Right ventricle myocardium inferior (tissue), 1 donor: ENCODE measurements around the gene ALOX12B. TPM values are rescaled to one million over a fixed set of nuclear protein-coding genes. Genes with fewer than 3 reads are reported as not detected.
A peak's percentile ranks its signal among the peaks of the same experiment; 100 is the strongest.
"Not testable (repeated sequence)": the region's sequence is repeated elsewhere in the genome, so short reads cannot be mapped to it uniquely, and the experiment has no call there.

Experiments used
- ATAC-seq: fragments of 200-7000 bp; cut with Tn5 transposase; one replicate; pipeline ENCODE4 v1.9.1; 2020; ENCODE audit warnings: mild to moderate bottlenecking, moderate library complexity
- DNase-seq: peaks from one replicate; pipeline ENCODE4 v3.0.0; 2021; ENCODE audit errors: missing footprints
- intact Hi-C: fragments of 100-400 bp; cut with DNase I; formaldehyde crosslinking; loops from one replicate; pipeline ENCODE4 v1.11.0; 2022
- total RNA-seq: library from RNA; stranded (reverse); fragmentation: NEBNext Ultra II Directional; extraction: Animal tissue kit (Norgen Biotek cat#: 25700); gene quantifications from one replicate; pipeline ENCODE4 v1.2.1, GENCODE V29; 2021
- donor health status: DM: no; HTN: yes; CAD: no; lungs with severe emphysema.

The ALOX12B gene
- total RNA-seq, 1 donor from 2014 or later, result not detected

DNA sequence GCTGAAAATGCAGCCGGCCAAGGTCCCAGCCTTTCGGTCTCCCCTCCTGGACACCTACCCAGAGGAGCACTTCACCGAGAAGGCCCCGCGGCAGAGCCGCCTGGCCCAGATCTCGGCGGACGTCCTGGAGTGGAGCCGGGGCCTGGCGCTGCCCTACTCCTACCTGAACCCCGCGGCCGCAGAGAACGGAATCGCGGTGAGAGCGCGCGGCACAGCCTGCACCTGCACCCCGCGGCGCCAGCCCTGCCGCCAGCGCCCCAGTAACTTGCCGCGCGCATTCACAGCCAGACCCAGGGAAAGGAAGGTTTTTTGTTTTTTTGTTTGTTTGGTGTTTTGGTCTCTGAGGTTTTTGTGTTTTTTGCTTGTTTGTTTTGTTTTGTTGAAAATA is 15.2 kb downstream of the ALOX12B start:
- intact Hi-C loops, result loop anchor here (5.0 kb wide), 1 partner anchor 40 kb away; no protein-coding TSS in a partner anchor
- DNase-seq, result no peak
- ATAC-seq, result no peak

DNA sequence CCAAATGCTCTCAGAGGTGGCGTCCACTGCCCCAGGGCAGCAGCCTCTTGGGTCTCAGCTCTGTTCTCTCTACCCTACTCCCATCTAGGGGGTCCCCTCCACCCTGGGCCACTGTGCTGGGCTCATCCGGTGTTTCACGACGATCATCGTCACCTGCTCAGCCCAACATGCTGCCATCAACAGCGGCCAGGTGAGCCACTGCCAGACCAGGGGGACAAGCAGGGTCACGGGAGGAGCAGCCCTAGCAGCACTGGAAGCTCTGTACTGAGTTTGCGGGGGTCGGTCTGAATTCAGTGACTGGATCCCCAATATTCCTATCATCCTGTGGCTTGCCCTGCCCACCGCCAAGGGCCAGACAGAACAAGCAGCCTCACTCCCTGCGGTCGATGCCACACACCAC is 16.0 kb downstream of the ALOX12B start:
- intact Hi-C loops, result loop anchor here (5.0 kb wide), 1 partner anchor 41 kb away; no protein-coding TSS in a partner anchor
- ATAC-seq, result no peak

DNA sequence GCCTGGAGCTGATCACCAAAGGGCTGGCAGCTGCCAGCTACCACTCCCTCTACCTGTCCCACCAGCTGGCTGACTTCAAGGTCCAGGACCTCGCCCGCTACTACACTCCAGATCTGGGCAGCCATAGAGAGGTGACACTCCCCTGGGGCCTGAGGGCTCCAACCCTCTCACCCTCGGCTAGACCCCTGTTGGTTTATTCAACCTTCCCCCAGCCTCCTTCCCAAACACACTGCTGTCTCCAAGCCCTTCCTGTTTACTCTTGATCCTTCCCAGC is 18.0 kb downstream of the ALOX12B start:
- ATAC-seq (no peak), DNase-seq (no peak)
- intact Hi-C loops, result no loop called here

More for the DNA sequence above, 16.0 kb downstream of the ALOX12B start:
- DNase-seq, result no peak

DNA sequence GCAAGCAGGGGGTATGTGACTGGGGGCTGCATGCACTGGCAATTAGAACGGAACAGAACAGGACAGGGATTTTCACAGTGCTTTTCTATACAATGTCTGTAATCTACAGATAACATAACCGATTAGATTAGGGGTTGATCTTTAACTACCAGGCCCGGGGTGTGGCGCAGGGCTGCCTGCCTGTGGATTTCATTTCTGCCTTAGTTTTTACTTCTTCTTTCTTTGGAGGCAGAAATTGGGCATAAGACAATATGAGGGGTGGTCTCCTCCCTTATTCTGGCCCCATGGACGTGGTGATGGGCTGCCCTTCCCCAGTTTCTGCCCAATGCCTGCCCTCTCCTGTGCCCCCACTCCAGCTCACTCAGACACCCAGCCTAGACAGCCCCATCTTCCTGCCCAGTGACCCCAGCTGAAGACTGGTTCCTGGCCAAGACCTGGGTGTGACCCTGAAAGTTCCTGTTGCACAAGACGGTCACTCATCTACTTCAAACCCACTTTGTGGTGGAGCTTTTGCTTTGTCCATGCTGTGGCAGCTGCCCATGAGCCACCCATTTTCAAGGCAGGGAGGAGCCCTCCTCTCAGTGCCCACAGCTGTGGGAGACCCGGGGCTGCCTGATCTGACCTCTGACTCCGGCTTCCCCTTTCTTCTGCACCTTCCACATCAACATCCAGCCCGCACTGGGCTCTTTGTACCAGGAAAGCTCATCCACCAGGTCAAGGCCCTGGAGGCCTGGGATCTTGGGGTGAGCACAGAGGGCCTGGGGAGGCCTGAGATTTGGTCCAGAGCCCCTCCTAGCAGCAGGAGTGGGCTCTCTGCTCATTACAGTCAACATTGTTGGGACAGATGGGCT is 18.6 kb downstream of the ALOX12B start:
- intact Hi-C loops, result no loop called here
- ATAC-seq, result peak; percentile 62
- peak; percentile 74 for DNase-seq

DNA sequence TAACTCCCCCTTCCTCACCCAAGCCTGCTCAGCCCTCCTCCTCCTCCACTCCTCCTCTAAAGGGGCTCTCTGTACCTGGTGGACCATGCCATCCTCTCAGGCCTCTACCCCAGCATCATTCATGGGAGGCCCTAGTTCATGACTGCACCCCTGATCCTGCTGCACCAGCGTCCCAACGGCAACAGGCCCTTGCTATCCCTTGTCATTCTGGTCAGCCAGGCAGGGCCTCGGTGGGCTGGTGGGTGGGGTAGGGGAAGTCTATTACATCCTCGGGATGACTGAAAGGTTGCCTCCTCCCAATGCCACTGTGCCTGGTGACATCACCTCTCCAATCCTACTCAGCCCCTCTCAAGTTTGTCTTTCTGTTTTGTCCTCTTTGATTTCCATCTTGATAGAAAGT is 19.7 kb downstream of the ALOX12B start:
- ATAC-seq (no peak), DNase-seq (no peak)
- intact Hi-C loops, result no loop called here

DNA sequence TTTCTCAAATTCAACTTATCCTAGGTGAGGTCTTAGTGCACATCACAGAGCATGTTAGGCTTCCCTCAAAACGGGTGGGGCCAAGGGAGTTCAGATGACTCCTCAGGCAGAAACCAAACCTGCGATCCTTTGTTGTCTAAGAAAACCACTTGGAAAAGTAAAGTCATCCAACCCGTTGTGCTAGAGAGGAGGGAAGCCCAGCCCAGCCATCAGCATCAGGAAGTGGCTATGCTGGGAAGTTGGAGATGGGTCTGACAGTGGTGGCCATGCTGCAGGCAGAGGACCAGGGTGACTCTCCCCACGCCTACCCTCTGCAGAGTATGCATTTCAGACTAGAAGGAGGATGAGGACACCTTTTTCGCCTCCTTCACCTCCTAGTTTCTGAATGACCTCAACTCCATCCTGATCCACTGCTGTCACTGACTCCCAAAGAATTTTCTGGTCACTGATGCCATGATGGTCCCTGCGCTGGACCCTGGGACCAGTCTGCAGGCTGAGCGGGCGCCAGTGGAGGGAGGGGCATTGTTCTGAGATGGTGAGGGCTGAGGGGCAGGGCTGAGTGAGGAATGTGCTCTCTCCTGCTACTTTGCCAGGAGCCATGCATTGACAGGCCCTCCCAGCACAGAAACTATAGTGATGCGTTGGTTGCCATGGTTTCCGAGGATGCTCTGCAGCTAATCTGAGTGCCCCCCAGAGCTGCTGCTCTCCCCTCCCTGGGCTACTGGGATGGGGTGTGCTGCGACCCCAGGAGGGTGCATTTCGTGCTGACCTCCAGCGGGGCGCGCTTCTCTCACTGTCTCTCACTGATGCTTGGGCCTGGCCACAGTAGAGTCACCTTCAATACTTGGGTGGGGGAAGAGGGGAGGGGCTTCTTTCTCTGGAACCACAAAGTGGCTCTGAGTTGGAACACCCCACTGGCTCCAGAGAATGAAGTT is 20.4 kb downstream of the ALOX12B start:
- no peak for DNase-seq
- no peak for ATAC-seq
- intact Hi-C loops, result no loop called here

DNA sequence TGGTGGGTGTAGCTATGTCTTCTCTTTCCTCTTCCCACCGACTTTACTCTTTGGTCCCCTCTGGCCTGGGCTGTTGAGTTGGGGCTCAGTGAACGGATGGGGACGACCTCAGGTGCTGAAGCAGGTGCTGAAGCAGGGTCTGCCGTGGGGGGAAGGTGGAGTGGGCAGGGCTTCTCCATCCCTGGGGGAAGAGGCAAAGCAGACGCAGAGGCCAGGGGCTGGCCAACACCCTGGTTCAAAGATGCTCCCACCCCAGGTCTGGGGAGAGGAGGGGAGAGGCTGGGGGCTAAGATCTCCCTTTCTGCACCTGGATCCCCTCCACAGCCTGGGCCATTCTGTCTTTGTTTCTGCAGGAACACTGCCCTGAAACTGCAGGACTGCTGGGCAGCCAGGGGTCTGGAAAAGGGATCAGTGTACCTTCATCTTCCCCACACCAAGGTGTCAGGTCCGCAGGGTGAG is 22.9 kb downstream of the ALOX12B start:
- DNase-seq (no peak), ATAC-seq (no peak)
- intact Hi-C loops, result no loop called here

DNA sequence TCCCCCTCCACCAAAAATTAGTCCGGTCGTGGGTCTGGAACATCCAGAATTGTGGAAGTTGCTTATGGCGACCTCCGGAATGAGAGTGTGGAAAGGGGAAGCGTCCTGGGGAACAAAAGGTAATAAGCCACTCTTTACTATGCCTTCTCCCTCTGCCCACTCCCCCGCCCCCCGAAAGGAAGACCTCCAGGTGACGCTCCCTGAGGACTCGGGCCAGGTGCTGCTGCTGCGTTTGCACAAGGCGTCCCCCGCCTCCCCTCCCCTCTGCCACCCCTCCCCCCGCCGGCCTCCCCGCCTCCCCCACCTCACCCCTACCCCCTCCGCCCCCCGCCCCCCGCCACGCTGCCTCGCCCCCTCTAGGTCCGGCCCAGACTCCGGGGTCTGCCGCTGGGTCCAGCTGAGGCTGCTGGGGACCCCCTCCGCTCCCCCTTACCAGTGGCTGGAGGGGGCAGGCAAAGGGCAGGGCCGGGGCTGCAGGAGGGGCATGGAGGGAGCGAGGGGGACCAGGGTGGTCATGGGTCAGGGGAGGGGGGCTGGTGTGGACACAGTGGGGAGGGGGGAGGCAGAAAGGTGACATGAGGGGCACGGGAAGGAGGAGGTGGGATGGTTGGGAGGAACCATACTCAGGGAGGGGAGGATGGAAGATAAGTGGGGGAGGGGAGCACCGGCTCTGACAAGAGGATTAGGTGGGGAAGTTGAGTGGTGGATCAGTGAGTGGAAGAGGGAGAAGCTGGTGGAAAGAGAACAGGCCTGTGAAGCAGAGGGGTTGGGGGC is 23.6 kb downstream of the ALOX12B start:
- peak; percentile 13 for DNase-seq
- intact Hi-C loops, result no loop called here

DNA sequence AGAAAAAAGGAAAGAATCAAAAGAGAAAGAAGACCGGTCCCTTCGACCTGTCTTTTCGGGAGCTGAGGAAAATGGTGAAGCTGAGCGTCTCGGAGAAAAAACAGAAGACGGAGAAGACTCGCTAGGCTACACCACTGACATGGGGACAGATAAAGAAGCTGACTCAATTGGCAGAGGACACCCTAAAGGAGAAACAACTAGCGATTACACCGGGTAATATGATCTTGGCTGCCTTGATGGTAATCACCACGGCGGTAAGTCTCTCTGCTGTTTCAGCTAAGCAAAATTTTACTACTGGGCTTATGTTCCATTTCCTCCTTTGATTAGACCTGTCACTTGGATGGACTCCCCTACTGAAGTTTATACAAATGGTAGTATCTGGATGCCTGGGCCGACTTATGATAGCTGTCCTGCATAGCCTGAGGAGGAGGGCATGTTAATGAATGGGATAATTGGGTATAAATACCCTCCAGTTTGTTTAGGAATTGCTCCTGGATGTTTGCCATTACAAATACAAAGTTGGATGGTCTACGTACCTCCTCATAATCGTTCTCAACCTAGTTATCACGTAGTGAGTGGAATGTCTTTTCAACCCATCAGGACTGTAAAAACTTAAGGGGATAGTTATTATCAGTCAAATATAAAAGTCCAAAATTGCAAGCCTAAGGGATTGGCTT is 24.6 kb downstream of the ALOX12B start:
- no peak for DNase-seq
- intact Hi-C loops, result no loop called here
- no peak for ATAC-seq

More for the DNA sequence above, 23.6 kb downstream of the ALOX12B start:
- ATAC-seq, result no peak

DNA sequence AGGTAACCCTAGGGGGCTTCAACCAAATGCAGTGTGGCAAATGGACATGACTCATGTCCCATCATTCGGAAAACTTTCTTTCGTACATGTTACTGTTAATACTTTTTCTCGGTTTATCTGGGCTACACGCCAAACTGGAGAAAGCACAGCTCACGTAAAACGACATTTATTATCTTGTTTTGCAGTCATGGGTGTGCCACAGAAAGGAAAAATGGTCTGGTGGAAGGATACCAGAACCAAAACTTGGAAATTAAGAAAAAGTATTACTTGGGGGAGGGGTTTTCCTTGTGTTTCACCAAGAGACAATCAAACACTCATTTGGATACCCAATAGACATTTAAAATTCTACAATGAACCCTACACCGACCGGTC is 25.1 kb downstream of the ALOX12B start:
- ATAC-seq, result no peak
- DNase-seq, result no peak
- intact Hi-C loops, result no loop called here

DNA sequence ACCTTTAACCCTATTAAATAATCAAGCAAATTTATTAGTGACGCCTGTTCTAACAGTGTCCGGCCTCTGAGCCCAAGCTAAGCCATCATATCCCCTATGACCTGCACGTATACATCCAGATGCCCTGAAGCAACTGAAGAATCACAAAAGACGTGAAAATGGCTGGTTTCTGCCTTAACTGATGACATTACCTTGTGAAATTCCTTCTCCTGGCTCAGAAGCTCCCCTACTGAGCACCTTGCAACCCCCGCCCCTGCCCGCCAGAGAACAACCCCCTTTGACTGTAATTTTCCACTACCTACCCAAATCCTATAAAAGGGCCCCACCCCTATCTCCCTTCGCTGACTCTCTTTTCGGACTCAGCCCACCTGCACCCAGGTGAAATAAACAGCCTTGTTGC is 25.7 kb downstream of the ALOX12B start:
- intact Hi-C loops, result loop anchor here (2.0 kb wide), 1 partner anchor 57 kb away; the partner anchor contains the start of gene ALOXE3
- ATAC-seq, DNase-seq: not testable (repeated sequence)

DNA sequence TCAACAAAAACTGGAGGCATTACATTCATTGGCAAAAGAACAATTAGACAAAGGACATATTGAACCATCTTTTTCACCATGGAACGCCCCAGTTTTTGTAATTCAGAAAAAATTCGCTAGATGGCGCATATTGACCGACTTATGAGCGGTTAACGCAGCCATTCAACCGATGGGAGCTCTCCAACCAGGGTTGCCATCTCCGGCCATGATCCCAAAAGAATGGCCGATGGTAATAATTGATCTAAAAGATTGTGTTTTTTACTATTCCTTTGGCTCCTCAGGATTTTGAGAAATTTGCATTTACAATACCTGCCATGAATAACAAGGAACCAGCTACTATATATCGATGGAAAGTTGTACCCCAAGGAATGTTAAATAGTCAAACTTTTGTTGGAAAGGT is 27.2 kb downstream of the ALOX12B start:
- intact Hi-C loops, result loop anchor here (2.0 kb wide), 1 partner anchor 59 kb away; the partner anchor contains the start of gene ALOXE3

DNA sequence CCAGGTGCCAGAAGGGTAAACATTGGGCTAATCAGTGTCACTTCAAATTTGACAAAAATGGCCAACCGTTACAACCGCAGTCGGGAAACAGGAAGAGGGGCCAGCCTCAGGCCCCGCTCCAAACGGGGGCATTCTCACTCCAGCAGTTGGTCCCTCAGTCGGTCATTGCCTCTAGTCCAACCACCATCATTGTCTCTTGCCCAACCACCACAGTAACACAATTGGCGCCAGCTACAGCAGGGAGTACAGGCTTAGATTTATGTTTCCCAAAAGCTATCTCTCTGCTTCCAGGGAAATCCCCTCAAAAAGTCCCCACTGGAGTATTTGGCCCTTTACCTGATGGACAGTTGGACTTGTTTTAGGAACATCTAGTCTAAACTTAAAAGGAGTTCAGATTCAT is 28.4 kb downstream of the ALOX12B start:
- no peak for DNase-seq
- no peak for ATAC-seq
- intact Hi-C loops, result loop anchor here (5.0 kb wide), 2 partner anchors 67 to 147 kb away; no protein-coding TSS in a partner anchor

More for the DNA sequence above, 27.2 kb downstream of the ALOX12B start:
- DNase-seq, result no peak
- peak; percentile 48 for ATAC-seq

DNA sequence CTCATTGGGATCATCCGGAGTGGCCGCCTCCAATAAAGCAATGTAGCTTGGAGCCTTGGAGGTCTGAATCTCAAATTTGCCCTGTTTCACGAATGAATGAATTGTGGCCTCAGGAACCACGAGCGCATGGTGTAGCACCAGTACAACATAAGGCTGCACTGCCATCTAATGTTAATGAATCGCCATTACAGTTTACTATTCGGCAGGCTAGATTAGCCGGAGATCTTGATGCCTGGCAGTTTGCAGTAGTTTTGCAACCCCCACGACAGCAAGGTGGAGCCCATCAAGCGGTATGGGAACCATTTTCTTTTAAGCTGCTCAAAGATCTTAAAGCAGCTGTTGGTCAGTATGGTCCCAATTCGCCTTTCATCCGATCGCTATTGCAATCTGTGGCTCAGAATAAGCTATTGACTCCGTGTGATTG is 29.8 kb downstream of the ALOX12B start:
- ATAC-seq (peak; percentile 88), DNase-seq (no peak)
- intact Hi-C loops, result loop anchor here (5.0 kb wide), 2 partner anchors 65 to 145 kb away; no protein-coding TSS in a partner anchor

DNA sequence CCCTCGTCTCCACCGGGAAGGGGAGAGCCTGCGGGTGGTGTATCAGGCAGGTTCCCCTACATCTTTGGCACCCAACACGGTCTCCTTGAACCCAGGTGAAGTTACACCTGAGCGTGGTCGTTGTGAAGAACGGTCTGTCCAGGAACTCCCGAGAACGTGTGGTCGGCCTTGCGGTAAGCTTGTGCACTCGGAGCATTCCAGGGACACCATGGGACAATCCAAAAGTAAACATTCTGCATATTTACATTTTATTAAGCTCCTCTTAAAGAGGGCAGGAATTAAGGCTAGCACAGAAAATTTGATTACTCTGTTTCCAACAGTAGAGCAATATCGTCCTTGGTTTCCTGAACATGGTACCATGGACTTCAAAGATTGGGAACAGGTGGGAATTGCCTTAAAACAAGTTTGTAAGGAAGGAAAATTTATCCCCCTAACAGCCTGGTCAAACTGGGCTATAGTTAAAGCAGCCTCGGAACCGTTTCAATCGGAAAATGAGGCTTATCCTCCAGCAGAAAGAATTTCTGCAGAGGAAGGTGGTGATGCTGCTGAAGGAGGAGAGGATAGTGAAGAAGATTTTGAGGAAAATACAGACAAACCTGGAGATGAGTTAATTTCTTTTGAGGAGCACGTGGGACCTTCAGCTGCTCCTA is 30.4 kb downstream of the ALOX12B start:
- DNase-seq (no peak), ATAC-seq (no peak)
- intact Hi-C loops, result loop anchor here (5.0 kb wide), 2 partner anchors 65 to 145 kb away; no protein-coding TSS in a partner anchor

DNA sequence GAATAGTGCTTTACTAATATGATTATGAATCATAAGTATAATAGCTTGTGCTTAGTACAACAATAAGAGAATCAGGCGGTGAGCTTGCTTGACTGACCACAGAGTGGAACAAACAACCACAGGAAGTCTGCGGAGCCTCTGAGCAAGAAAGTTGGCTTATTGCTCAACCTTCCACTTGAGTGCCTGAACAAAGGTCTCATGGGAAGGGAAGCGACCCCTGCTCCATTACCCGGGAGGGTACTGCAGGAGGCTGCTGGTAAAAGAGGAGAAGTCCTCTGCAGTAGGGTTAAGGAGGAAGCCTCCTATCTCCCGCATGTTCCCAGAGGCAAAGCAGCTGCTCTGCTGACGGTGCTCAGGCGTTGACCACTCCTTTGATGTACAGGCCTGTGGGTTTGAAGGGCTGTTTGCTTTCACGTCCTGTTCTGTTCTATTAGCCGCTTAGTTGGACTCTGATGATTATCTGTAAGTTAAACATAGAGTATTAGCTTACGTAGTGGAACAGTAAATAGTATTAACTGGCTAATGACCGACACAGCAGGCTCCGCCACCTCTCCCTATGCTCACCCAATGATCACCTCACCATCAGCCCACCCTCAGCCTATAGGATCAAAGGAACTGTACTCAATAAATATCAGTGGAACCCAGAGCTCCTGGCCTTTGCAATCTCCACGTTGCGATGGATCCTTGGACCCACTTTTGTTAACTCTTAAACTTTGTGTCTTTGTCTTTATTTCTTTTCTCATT is 31.1 kb downstream of the ALOX12B start:
- intact Hi-C loops, result loop anchor here (5.0 kb wide), 2 partner anchors 64 to 144 kb away; no protein-coding TSS in a partner anchor
- ATAC-seq (peak; percentile 59), DNase-seq (no peak)

DNA sequence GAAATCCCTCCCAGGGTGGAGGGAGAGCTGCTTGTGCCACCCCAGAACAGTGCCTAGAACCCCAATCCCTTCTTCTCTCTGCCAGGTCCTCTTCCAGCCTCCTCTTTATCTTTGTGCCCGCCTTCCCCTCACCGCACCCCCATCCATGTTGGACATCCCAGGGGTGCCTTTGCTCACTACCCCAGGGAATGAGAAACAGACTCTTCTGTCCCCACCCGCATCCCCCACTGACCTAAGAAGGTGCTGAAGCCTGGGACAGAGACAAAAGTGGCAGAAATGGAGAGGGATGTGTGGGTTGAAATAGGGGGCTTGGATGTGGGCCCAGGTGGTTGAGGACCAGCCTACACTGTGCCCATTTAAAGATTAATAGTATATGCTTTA is 31.7 kb downstream of the ALOX12B start:
- no peak for ATAC-seq
- DNase-seq, result no peak
- intact Hi-C loops, result loop anchor here (5.0 kb wide), 2 partner anchors 64 to 144 kb away; no protein-coding TSS in a partner anchor
